AG04450 (cell line): ENCODE data around the gene PRKG1. TPM values are rescaled to one million over a fixed set of nuclear protein-coding genes. Genes with fewer than 3 reads are reported as not detected.

ENCODE experiments used
- CTCF ChIA-PET: fragments of 300-600, 350-600 bp; formaldehyde crosslinking; extraction: SDS; loops from one replicate; lab custom pipeline; 2022; ENCODE audit warnings: antibody characterized with exemption, inconsistent platforms; lab: Charles Lee
- POLR2A ChIA-PET: fragments of 350-600 bp; formaldehyde crosslinking; extraction: SDS; loops from one replicate; lab custom pipeline; 2021; ENCODE audit warnings: antibody characterized with exemption, inconsistent platforms; lab: Yijun Ruan, JAX
- DNase-seq: peaks from one replicate; pipeline ENCODE4 v3.0.0-alpha.2; 2011; ENCODE audit warnings: low read depth, low spot score
- H3K27ac ChIP-seq: one replicate; pipeline ENCODE4 v1.5.1; 2012; ENCODE audit warnings: low read depth, low read length, control low read depth
- H3K27me3 ChIP-seq: one replicate; pipeline ENCODE4 v1.6.0; 2012; ENCODE audit warnings: low read length; ENCODE audit not compliant: control insufficient read depth, insufficient read depth
- H3K4me3 ChIP-seq: 2 replicates; pipeline ENCODE4 v1.5.1; 2011; ENCODE audit warnings: mild to moderate bottlenecking, low read depth, low read length, control low read depth
- H3K9me3 ChIP-seq: 2 replicates; pipeline ENCODE4 v1.5.1; 2012; ENCODE audit warnings: low read length; ENCODE audit not compliant: control insufficient read depth, insufficient read depth
- CTCF ChIP-seq: IDR thresholded peaks from 2 replicates; pipeline ENCODE4 v1.5.1; 2011; ENCODE audit warnings: low read depth, low read length, control low read depth, inconsistent platforms
- polyA plus RNA-seq: library from polyadenylated mRNA; depleted of rRNA; stranded (reverse); fragments of >200 nt; gene quantifications from 2 replicates; pipeline ENCODE4 v1.2.3, GENCODE V29; 2011

PRKG1 gene
- polyA plus RNA-seq, 1 experiment, result 19.0 TPM

DNA sequence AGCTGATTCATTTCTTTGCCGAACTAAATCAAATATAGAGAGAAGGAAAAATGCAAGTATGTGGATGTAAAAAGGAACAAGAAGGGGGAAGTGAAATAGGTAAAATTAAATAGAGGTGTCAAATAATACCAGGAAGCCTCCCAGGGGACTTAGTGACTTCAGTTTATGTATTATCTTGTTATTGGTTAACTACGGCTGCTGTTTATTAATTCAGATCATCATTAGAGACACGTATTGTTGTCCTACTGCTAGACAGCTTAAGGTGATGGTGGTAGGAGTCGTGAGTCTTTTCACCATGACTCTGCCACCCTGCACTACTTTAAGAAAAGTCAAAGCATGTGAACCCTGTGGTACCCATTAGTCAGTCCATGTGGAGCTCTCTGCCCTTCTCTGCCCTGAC lies 289.1 kb downstream of the PRKG1 start:
- POLR2A ChIA-PET, result no interaction called here
- H3K4me3 ChIP-seq, result no peak overlapping the region
- no peak for TF ChIP-seq CTCF
- no peaks in the 10 kb centered on the region for H3K9me3 ChIP-seq
- CTCF ChIA-PET, result interaction anchor here (0.7 kb wide), 1 partner anchor 300 kb away, joined by 3 read pairs; no protein-coding TSS in a partner anchor
- no peaks in the 10 kb centered on the region for H3K27me3 ChIP-seq
- no peak overlapping the region for H3K27ac ChIP-seq
- DNase-seq, result no peak

GRCh38 chr10:51364674-51365073 lies 290.4 kb downstream of the PRKG1 start:
- Histone ChIP-seq H3K4me3 (no peak overlapping the region), H3K27ac (no peak overlapping the region), H3K27me3 (no peaks in the 10 kb centered on the region), H3K9me3 (no peaks in the 10 kb centered on the region)
- POLR2A ChIA-PET, result interaction anchor here (0.7 kb wide), 1 partner anchor 47 kb away, joined by 3 read pairs; no protein-coding TSS in a partner anchor
- CTCF ChIA-PET, result no interaction called here
- no peak for DNase-seq
- TF ChIP-seq CTCF, result no peak

DNA sequence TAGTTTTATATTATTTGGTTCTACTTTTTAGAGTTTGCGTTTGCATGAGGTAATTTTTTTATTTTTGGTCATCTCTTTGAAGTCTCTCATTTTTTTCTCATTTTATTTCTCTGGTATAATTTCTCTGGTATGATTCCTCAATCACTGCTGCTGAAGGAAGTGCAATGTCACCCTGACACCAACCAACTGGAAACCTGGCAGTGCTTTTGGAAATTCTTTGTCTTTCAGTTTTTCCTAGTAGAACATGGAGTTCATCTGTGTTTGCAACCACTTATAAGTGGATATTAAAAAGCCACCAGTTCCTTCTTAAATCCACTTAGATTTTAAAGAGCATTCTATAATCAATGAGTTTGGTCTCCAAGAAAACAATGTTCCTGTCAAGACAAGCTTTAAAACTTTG lies 291.8 kb downstream of the PRKG1 start:
- H3K9me3 ChIP-seq, result no peaks in the 10 kb centered on the region
- no peak overlapping the region for H3K27ac ChIP-seq
- ChIA-PET CTCF (no interaction called here), POLR2A (no interaction called here)
- no peak overlapping the region for H3K4me3 ChIP-seq
- DNase-seq, result no peak
- no peak for TF ChIP-seq CTCF
- no peaks in the 10 kb centered on the region for H3K27me3 ChIP-seq

- H3K9me3 ChIP-seq, result no peaks in the 10 kb centered on the region
- POLR2A ChIA-PET, result no interaction called here
- CTCF ChIA-PET, result interaction anchor here (0.9 kb wide), 1 partner anchor 56 kb away, joined by 3 read pairs; no protein-coding TSS in a partner anchor
- DNase-seq, result no peak
- no peaks in the 10 kb centered on the region for H3K27me3 ChIP-seq
- no peak for TF ChIP-seq CTCF
- no peak overlapping the region for H3K27ac ChIP-seq
- no peak overlapping the region for H3K4me3 ChIP-seq
Observed at GRCh38 chr10:51367127-51367526, 292.8 kb downstream of the PRKG1 start.

GRCh38 chr10:51367694-51368093 lies 293.4 kb downstream of the PRKG1 start:
- Histone ChIP-seq H3K4me3 (no peak overlapping the region), H3K27me3 (no peaks in the 10 kb centered on the region), H3K9me3 (no peaks in the 10 kb centered on the region), H3K27ac (no peak overlapping the region)
- no peak for TF ChIP-seq CTCF
- CTCF ChIA-PET, result no interaction called here
- no peak for DNase-seq
- POLR2A ChIA-PET, result no interaction called here
